Measurements from ENCODE around the gene PIK3R3. TPM values are rescaled to one million over a fixed set of nuclear protein-coding genes. Genes with fewer than 3 reads are reported as not detected.

PIK3R3 gene
- total RNA-seq, 1 experiment from 2014 or later = 30.2 TPM

DNA sequence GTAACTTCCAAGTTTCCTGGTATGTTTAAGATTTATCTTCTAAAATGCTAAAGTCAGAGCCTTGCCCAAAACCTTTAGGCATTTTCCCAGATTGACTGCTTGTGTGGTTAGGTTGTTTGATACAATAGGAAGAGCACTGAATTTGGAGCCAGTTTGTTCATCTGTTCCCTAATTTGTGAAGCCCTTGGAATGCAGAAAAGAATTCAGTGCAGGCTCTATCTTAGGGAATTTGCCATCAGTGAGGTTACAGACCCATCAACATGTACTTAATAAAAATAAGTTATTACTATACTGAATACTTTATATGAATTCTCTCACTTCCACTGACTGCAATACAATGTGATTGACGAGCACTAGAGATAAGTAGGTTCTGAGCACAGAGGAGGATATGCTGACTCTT lies 120.2 kb downstream of the PIK3R3 start:
- ChIA-PET POLR2A (ENCODE audit: low non-redundant PET) (no interaction called here), CTCF (no interaction called here)
- H3K4me1 ChIP-seq (ENCODE audit: insufficient read depth, low read length, poor library complexity, severe bottlenecking) = no peaks in the 10 kb centered on the region
- no peak overlapping the region for H3K4me3 ChIP-seq (ENCODE audit: low read depth, low read length, poor library complexity, severe bottlenecking)
- intact Hi-C loops (cut with micrococcal nuclease; ENCODE audit: unreplicated experiment) = no loop called here
- H3K27me3 ChIP-seq (replicated peaks; ENCODE audit: insufficient read depth, low read depth, low read length, poor library complexity) = no peaks in the 10 kb centered on the region
- H3K9me3 ChIP-seq (ENCODE audit: low read depth, low read length, poor library complexity, severe bottlenecking) = no peaks in the 10 kb centered on the region
- TF ChIP-seq, protein P1, sequence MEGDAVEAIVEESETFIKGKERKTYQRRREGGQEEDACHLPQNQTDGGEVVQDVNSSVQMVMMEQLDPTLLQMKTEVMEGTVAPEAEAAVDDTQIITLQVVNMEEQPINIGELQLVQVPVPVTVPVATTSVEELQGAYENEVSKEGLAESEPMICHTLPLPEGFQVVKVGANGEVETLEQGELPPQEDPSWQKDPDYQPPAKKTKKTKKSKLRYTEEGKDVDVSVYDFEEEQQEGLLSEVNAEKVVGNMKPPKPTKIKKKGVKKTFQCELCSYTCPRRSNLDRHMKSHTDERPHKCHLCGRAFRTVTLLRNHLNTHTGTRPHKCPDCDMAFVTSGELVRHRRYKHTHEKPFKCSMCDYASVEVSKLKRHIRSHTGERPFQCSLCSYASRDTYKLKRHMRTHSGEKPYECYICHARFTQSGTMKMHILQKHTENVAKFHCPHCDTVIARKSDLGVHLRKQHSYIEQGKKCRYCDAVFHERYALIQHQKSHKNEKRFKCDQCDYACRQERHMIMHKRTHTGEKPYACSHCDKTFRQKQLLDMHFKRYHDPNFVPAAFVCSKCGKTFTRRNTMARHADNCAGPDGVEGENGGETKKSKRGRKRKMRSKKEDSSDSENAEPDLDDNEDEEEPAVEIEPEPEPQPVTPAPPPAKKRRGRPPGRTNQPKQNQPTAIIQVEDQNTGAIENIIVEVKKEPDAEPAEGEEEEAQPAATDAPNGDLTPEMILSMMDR (conservative IDR thresholded peaks at IDR 0.05; ENCODE audit: low read depth, low read length) = no peak
- TF ChIP-seq EZH2 (IDR thresholded peaks at IDR 0.05; ENCODE audit: borderline replicate concordance, low read depth, low read length, poor library complexity, severe bottlenecking) = no peak
- H3K27ac ChIP-seq (ENCODE audit: low read depth, low read length, poor library complexity, severe bottlenecking) = no peak overlapping the region
- no peak for DNase-seq (ENCODE audit: low spot score)
- H3K36me3 ChIP-seq (ENCODE audit: insufficient read depth, low read length, poor library complexity, severe bottlenecking) = peaks cover 7% of the 10 kb centered on the region
- no TSS peak for BruUV-seq (replicated peaks)

GRCh38 chr1:46011121-46011695 lies 121.2 kb downstream of the PIK3R3 start:
- TF ChIP-seq, protein P1 (conservative IDR thresholded peaks at IDR 0.05; ENCODE audit: low read depth, low read length) = no peak
- no peak for TF ChIP-seq EZH2 (IDR thresholded peaks at IDR 0.05; ENCODE audit: borderline replicate concordance, low read depth, low read length, poor library complexity, severe bottlenecking)
- H3K36me3 ChIP-seq (ENCODE audit: insufficient read depth, low read length, poor library complexity, severe bottlenecking) = peaks cover 11% of the 10 kb centered on the region
- H3K9me3 ChIP-seq (ENCODE audit: low read depth, low read length, poor library complexity, severe bottlenecking) = no peaks in the 10 kb centered on the region
- BruUV-seq (replicated peaks) = no TSS peak
- H3K27me3 ChIP-seq (replicated peaks; ENCODE audit: insufficient read depth, low read depth, low read length, poor library complexity) = no peaks in the 10 kb centered on the region
- H3K4me3 ChIP-seq (ENCODE audit: low read depth, low read length, poor library complexity, severe bottlenecking) = no peak overlapping the region
- H3K27ac ChIP-seq (ENCODE audit: low read depth, low read length, poor library complexity, severe bottlenecking) = no peak overlapping the region
- DNase-seq (ENCODE audit: low spot score) = no peak
- intact Hi-C loops (cut with micrococcal nuclease; ENCODE audit: unreplicated experiment) = no loop called here
- ChIA-PET CTCF (no interaction called here), POLR2A (ENCODE audit: low non-redundant PET) (no interaction called here)
- H3K4me1 ChIP-seq (ENCODE audit: insufficient read depth, low read length, poor library complexity, severe bottlenecking) = no peaks in the 10 kb centered on the region

- intact Hi-C loops (cut with micrococcal nuclease; ENCODE audit: unreplicated experiment) = no loop called here
- Histone ChIP-seq H3K27me3 (replicated peaks; ENCODE audit: insufficient read depth, low read depth, low read length, poor library complexity) (no peaks in the 10 kb centered on the region), H3K36me3 (ENCODE audit: insufficient read depth, low read length, poor library complexity, severe bottlenecking) (peaks cover 11% of the 10 kb centered on the region), H3K27ac (ENCODE audit: low read depth, low read length, poor library complexity, severe bottlenecking) (no peak overlapping the region), H3K4me3 (ENCODE audit: low read depth, low read length, poor library complexity, severe bottlenecking) (no peak overlapping the region), H3K9me3 (ENCODE audit: low read depth, low read length, poor library complexity, severe bottlenecking) (no peaks in the 10 kb centered on the region), H3K4me1 (ENCODE audit: insufficient read depth, low read length, poor library complexity, severe bottlenecking) (no peaks in the 10 kb centered on the region)
- BruUV-seq (replicated peaks) = no TSS peak
- ChIA-PET POLR2A (ENCODE audit: low non-redundant PET) (no interaction called here), CTCF (no interaction called here)
- DNase-seq (ENCODE audit: low spot score) = no peak
- no peak for TF ChIP-seq EZH2 (IDR thresholded peaks at IDR 0.05; ENCODE audit: borderline replicate concordance, low read depth, low read length, poor library complexity, severe bottlenecking)
- TF ChIP-seq, protein P1 (conservative IDR thresholded peaks at IDR 0.05; ENCODE audit: low read depth, low read length) = no peak
Observed at GRCh38 chr1:46010611-46011010, 121.8 kb downstream of the PIK3R3 start.
